Nephron (organoid): ENCODE results near the gene OPTC.

Experiments used
- H3K27ac Mint-ChIP-seq, 3 experiments: 2 replicates each; pipeline ENCODE4 v1.8.0; 2020; ENCODE audit warnings: mixed read lengths in 3 of 3, mild to moderate bottlenecking in 2 of 3, moderate library complexity in 1 of 3
- H3K27me3 Mint-ChIP-seq: 2 replicates; pipeline ENCODE4 v1.8.0; 2021; ENCODE audit warnings: low read depth, mild to moderate bottlenecking, moderate library complexity, mixed read lengths
- H3K36me3 Mint-ChIP-seq: 2 replicates; pipeline ENCODE4 v1.8.0; 2020; ENCODE audit warnings: low read depth, mixed read lengths
- H3K4me1 Mint-ChIP-seq: 2 replicates; pipeline ENCODE4 v1.8.0; 2020; ENCODE audit warnings: mixed read lengths
- H3K4me3 Mint-ChIP-seq, 3 experiments: 2 replicates each; pipeline ENCODE4 v1.8.0; 2020; ENCODE audit warnings: mild to moderate bottlenecking in 3 of 3, mixed read lengths in 3 of 3, moderate library complexity in 2 of 3
- H3K9me3 Mint-ChIP-seq: 2 replicates; pipeline ENCODE4 v1.8.0; 2020; ENCODE audit warnings: mixed read lengths
- CTCF ChIP-seq, 3 experiments: fragments of 200-600 bp; sonication (generic); IDR thresholded peaks; one replicate each; pipeline ENCODE4 v1.5.0; 2021; ENCODE audit warnings: antibody characterized with exemption in 3 of 3; ENCODE audit not compliant: unreplicated experiment in 3 of 3

The OPTC gene

GRCh38 chr1:203524152-203524551, 30.2 kb downstream of the OPTC start:
- H3K4me1 Mint-ChIP-seq, result peaks cover 79% of the 10 kb centered on the region

GRCh38 chr1:203524824-203525223, 30.9 kb downstream of the OPTC start:
- Mint-ChIP-seq H3K27ac (peak overlapping the region in 1 of 3 experiments; percentile 32), H3K4me1 (peaks cover 75% of the 10 kb centered on the region), H3K9me3 (no peaks in the 10 kb centered on the region), H3K27me3 (peaks cover 25% of the 10 kb centered on the region), H3K36me3 (no peaks in the 10 kb centered on the region), H3K4me3 (no peak overlapping the region)
- no peak for TF ChIP-seq CTCF (IDR thresholded peaks at IDR 0.05; ENCODE audit: unreplicated experiment in 3 of 3)

More at GRCh38 chr1:203524152-203524551, 30.2 kb downstream of the OPTC start:
- Mint-ChIP-seq H3K4me3 (no peak overlapping the region), H3K9me3 (no peaks in the 10 kb centered on the region), H3K27ac (peak overlapping the region in 1 of 3 experiments; percentile 0), H3K36me3 (no peaks in the 10 kb centered on the region), H3K27me3 (peaks cover 26% of the 10 kb centered on the region)
- no peak for TF ChIP-seq CTCF (IDR thresholded peaks at IDR 0.05; ENCODE audit: unreplicated experiment in 3 of 3)

- Mint-ChIP-seq H3K36me3 (no peaks in the 10 kb centered on the region), H3K27me3 (peaks cover 21% of the 10 kb centered on the region), H3K4me1 (peaks cover 70% of the 10 kb centered on the region), H3K9me3 (no peaks in the 10 kb centered on the region), H3K27ac (no peak overlapping the region), H3K4me3 (no peak overlapping the region)
- TF ChIP-seq CTCF (IDR thresholded peaks at IDR 0.05; ENCODE audit: unreplicated experiment in 3 of 3), result no peak
These were observed 31.7 kb downstream of the OPTC start for GRCh38 chr1:203525685-203526084.

- Mint-ChIP-seq H3K9me3 (no peaks in the 10 kb centered on the region), H3K4me3 (no peak overlapping the region), H3K27ac (peak overlapping the region in 1 of 3 experiments; percentile 22), H3K4me1 (peaks cover 65% of the 10 kb centered on the region), H3K27me3 (peaks cover 17% of the 10 kb centered on the region), H3K36me3 (no peaks in the 10 kb centered on the region)
- TF ChIP-seq CTCF (IDR thresholded peaks at IDR 0.05; ENCODE audit: unreplicated experiment in 3 of 3), result no peak
These were observed 32.2 kb downstream of the OPTC start for GRCh38 chr1:203526130-203526529.

GRCh38 chr1:203526572-203526971, 32.6 kb downstream of the OPTC start:
- no peaks in the 10 kb centered on the region for H3K36me3 Mint-ChIP-seq
- peak overlapping the region; percentile 4 to 73 (median 17) for H3K27ac Mint-ChIP-seq
- H3K4me1 Mint-ChIP-seq, result peaks cover 61% of the 10 kb centered on the region
- no peaks in the 10 kb centered on the region for H3K9me3 Mint-ChIP-seq
- TF ChIP-seq CTCF (IDR thresholded peaks at IDR 0.05; ENCODE audit: unreplicated experiment in 3 of 3), result no peak
- peaks cover 13% of the 10 kb centered on the region for H3K27me3 Mint-ChIP-seq
- H3K4me3 Mint-ChIP-seq, result peak overlapping the region in 1 of 3 experiments; percentile 6

GRCh38 chr1:203527013-203527412, 33.1 kb downstream of the OPTC start:
- H3K4me1 Mint-ChIP-seq, result peaks cover 57% of the 10 kb centered on the region
- TF ChIP-seq CTCF (IDR thresholded peaks at IDR 0.05; ENCODE audit: unreplicated experiment in 3 of 3), result no peak

More at GRCh38 chr1:203527013-203527412, 33.1 kb downstream of the OPTC start:
- peaks cover 8% of the 10 kb centered on the region for H3K27me3 Mint-ChIP-seq
- no peaks in the 10 kb centered on the region for H3K36me3 Mint-ChIP-seq
- peak overlapping the region in 1 of 3 experiments; percentile 6 for H3K4me3 Mint-ChIP-seq
- no peaks in the 10 kb centered on the region for H3K9me3 Mint-ChIP-seq
- H3K27ac Mint-ChIP-seq, result peak overlapping the region; percentile 4 to 73 (median 17)
